NCI-H345 treated with DMSO at 0.1 percent for 48 hours (cell line): ENCODE measurements around the gene AMER1.
"Not testable (repeated sequence)": the region's sequence is repeated elsewhere in the genome, so short reads cannot be mapped to it uniquely, and the experiment has no call there.

ENCODE experiments used
- DNase-seq: peaks from one replicate; lab custom pipeline; 2025; ENCODE audit not compliant: unreplicated experiment; lab: John Stamatoyannopoulos, UW

AMER1 gene

DNA sequence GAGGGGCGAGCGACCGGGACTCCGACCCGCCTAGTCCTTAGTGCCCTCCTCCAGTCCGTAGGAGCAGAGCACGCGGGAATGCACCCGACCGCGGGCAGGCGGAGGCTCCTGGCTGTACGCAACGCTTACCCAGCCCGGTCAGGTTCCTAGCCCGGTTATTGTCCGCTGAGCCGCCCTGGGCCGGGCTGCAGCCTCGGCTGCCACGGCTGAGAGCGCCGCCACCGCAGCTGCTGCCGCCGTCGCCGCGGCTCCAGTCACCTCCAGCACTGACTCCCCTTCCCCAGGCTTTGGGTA lies at the start of gene AMER1:
Gene AMER1 (minus strand): TSS at position 268 of the 294 bp plus-strand sequence. CDS start 12,422 bp downstream, outside the sequence.
- DNase-seq: no peak

DNA sequence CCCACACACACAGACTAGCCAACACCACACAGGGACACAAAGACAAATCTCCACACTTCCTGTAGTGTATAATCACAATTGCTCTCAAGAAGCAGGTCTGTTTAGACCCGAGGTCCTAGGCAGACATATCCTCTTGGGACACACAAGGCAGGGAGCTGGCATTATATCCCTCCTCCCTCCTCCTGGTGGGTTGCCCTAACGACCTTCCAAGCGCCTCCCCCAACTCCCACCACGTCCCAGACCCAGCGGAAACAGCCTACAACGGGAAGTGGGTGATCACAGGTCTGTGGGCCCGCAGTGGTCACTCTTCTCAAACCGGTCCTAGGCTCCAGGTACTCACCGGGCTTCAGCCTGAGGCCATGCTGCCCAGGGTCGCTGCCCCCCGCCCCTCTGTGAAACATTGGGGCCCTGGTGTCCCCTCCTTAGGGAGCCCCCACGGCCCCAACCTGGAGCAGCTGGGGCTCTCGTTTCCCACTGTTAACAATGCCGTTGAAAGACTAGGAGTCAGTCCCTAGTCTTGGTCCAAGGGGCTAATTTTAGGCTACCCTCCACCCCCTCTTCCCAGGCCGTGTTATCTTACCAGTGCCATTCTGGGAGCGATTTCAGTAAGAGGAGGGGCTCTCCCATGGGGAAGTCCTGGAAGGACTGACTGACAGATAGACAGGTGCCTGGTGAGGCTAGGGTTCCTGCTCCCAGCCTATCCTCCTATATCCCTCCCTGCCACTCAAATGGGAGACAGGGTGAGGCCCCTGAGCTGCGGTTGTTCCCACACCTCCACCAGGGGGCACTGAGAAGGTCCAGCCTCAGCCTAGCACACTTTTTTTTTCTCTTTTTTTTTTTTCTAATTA lies 24.8 kb upstream of the AMER1 start, which contains the start of gene ASB12:
Gene ASB12 (minus strand): TSS at position 485 of the 848 bp plus-strand sequence. CDS start 4,957 bp downstream, outside the sequence.
- no peak for DNase-seq

- DNase-seq: no peak
Measured at GRCh38 chrX:64229154-64229553, 23.6 kb upstream of the AMER1 start.

GRCh38 chrX:64218023-64218422 lies 12.5 kb upstream of the AMER1 start:
- no peak for DNase-seq

DNA sequence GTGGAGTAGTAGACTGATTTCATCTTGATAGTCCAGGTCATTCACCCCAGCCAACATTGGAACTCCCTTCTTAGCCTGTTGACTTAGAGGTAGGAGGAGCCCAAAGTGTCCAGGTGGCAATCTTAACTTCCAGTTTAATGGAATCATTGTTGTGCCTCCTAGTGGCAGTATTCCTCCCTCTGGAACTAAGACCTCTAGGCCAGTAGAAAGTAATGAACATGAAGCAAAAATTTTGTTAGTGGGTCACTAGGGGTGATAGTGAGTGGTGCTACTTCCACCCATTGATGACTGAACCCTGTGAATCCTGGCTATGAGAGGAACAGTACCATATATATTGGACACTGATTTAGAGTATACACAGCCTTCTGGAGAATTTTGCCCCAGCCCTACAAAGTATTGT lies 8.5 kb upstream of the AMER1 start:
- not testable (repeated sequence) for DNase-seq

DNA sequence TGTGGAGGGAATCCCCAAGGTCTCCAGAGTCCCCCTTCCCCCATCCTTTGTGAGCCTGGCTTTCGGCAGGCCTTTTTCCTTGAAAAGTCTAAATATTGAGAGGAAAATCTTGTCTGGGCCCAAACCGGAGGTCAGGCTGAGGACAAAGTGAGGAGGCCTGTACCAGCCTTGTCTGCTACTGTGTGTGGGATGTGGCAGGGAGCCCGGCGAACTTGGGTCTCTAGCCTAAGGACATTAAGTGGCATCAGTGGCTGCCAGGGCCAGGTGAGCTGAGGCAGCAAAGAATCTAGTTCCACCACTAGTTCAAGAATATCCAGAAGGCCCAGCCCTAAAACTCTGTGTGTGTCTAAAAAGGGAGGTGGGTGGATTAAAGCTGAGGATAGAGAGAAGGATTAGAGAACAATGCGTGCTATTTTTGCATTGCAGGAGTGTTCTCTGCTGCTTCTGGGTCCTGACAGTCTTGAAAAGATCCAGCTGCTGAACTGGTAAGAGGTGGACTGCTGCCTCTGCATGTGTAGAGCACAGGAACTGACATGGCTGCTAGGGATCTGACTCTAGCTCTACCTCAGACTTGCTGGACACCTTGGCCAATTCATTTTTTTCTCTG lies 1.2 kb upstream of the AMER1 start:
- no peak for DNase-seq

DNA sequence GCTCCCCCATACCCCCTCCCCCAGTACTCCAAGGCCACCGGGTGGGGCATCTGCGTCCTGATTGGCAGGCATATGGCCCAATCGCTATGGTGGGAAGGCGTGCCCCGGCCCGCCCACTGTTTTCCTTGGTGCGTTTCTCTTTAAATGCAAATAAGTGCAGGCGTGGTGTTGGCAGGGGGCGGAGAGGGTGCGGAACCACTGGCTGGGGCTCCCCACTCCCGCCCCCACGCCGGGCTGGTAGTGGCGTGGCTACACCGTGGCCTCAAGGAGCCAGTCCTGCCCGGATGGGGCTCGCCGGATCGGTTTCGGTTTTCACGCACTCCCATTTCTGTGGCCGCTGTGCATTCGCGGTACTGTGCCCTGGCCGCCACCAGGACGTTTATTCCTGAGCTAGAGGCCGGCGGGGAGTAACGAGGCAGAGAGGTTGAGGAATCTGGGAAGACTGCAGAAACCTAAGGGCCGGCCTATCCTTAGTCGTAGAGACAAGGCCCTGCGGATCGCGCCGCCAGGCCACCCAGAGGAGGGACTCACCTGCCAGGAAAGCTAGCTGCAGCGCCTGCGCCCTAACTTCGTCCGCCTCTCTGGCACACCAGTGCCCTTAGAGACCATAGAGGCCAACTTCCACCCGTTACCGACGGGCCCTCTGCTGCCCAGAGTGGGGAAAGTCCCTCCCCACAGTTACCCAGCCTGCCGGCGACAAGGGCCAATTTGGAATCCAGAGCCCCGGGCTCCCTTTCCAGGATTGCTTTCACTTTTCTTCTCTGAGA lies 410 bp upstream of the AMER1 start:
- DNase-seq: peak; percentile 80

- DNase-seq: peak; percentile 8
Measured at GRCh38 chrX:64204701-64205440, 637 bp downstream of the AMER1 start.

- no peak for DNase-seq
Measured at GRCh38 chrX:64204252-64204651, 1.3 kb downstream of the AMER1 start.

- no peak for DNase-seq
Measured at GRCh38 chrX:64202808-64203325, 2.6 kb downstream of the AMER1 start.

- DNase-seq: no peak
Measured at GRCh38 chrX:64198036-64198435, 7.5 kb downstream of the AMER1 start.

- no peak for DNase-seq
Measured at GRCh38 chrX:64196606-64197005, 8.9 kb downstream of the AMER1 start.

- no peak for DNase-seq
Measured at GRCh38 chrX:64195862-64196261, 9.6 kb downstream of the AMER1 start.

- no peak for DNase-seq
Measured at GRCh38 chrX:64192673-64193072, 12.8 kb downstream of the AMER1 start.

DNA sequence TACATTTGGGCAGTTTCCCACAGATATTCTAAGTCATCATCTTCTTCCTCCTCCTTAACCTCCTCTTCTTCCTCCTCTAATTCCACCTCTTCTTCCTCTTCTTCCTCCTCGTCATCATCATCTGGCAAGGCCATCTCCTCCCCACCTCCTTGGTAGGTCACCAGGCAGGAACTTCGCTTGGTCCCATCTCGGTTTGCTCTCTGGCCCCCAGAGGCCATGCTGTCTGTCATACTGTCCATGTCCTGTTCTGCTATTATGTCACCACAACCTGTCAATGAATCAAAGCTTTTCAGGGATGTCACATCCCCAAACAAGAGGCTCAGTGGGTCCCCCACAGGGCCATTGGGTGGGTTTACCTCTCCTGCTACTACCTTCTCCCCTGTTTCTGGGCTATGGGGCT lies 13.5 kb downstream of the AMER1 start:
- no peak for DNase-seq

GRCh38 chrX:64191281-64192010 lies 14.1 kb downstream of the AMER1 start:
- no peak for DNase-seq

- DNase-seq: no peak
Measured at GRCh38 chrX:64190136-64190740, 15.3 kb downstream of the AMER1 start.

DNA sequence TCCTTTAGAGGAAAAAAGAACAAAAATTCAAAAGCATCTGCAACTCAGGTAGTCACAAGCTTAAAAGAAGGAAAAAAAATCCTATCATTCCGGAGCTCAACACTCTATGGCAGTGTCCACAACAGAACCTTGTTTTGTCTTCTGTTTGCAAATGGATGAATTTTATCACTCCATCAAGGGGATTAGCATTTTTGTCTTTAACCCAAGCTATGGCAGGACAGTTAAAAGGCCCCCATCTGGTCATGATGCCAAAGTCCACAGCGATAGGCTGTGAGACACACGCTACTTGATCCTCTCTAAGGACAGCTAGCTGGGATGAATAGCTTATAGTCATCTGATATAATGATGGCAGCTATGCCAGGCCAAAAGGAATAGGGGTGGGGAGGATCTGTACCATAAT lies 16.6 kb downstream of the AMER1 start:
- no peak for DNase-seq

- DNase-seq: no peak
Measured at GRCh38 chrX:64187762-64188150, 17.8 kb downstream of the AMER1 start.
